Sigmoid colon (tissue), 7 donors: ENCODE results near the gene HMCN1. TPM values are rescaled to one million over a fixed set of nuclear protein-coding genes. Genes with fewer than 3 reads are reported as not detected.

ENCODE experiments used
- DNase-seq: peaks from one replicate; pipeline ENCODE4 v3.0.0-alpha.2; 2019
- H3K27ac ChIP-seq, 4 donors: fragments of 200-600 bp; sonication (generic); one replicate each; pipeline ENCODE4 v1.5.1; 2016 to 2019; ENCODE audit warnings: mild to moderate bottlenecking in 1 of 4
- H3K27me3 ChIP-seq, 3 donors: fragments of 200-600 bp; sonication (generic); one replicate each; pipeline ENCODE4 v1.5.1; 2019; ENCODE audit warnings: mild to moderate bottlenecking in 1 of 3
- H3K36me3 ChIP-seq, 4 donors: fragments of 200-600 bp; sonication (generic); one replicate each; pipeline ENCODE4 v1.5.1; 2016 to 2019
- H3K4me1 ChIP-seq, 4 donors: fragments of 200-600 bp; sonication (generic); one replicate each; pipeline ENCODE4 v1.5.1; 2017 to 2019
- H3K4me3 ChIP-seq, 4 donors: fragments of 200-600 bp; sonication (generic); one replicate each; pipeline ENCODE4 v1.5.1; 2017 to 2019; ENCODE audit warnings: mild to moderate bottlenecking in 2 of 4, moderate library complexity in 1 of 4
- H3K9me3 ChIP-seq, 4 donors: fragments of 200-600 bp in 3 of 4; sonication (generic) in 3 of 4; one replicate each; pipeline versions ENCODE4 v1.5.1 to v1.6.1; 2013 to 2019
- EP300 ChIP-seq, 4 donors: sonication (generic); formaldehyde crosslinking; IDR thresholded peaks; one replicate each; pipeline ENCODE4 v1.6.1; 2017; ENCODE audit warnings: antibody characterized with exemption in 4 of 4
- POLR2A ChIP-seq, 2 donors: fragments of 450-650 bp; IDR thresholded peaks; one replicate each; pipeline ENCODE4 v1.6.1; 2016; ENCODE audit warnings: antibody characterized with exemption in 2 of 2, mild to moderate bottlenecking in 2 of 2, moderate library complexity in 2 of 2
- POLR2AphosphoS5 ChIP-seq, 4 donors: sonication (generic); formaldehyde crosslinking; IDR thresholded peaks; one replicate each; pipeline ENCODE4 v1.6.1; 2017; ENCODE audit warnings: antibody characterized with exemption in 4 of 4
- WGBS, 2 donors: extraction: QIAGEN DNeasy Blood & Tissue Kit; methylation state at CpG; one replicate each; pipeline ENCODE4 v1.1.7; 2013; 5-methylcytosine and 5-hydroxymethylcytosine counted together
- intact Hi-C: fragments of 100-400 bp; cut with DNase I; formaldehyde crosslinking; loops from one replicate; pipeline ENCODE4 v1.15.1; 2023
- polyA plus RNA-seq, 3 donors: library from polyadenylated mRNA; stranded (reverse); fragments of 200-250 nt; gene quantifications; one replicate each; pipeline ENCODE4 v1.2.3, GENCODE V29; 2013
- total RNA-seq, 4 donors: library from RNA; depleted of rRNA; stranded (reverse); fragments of >200 nt; gene quantifications; one replicate each; pipeline ENCODE4 v1.1.0, GENCODE V29; 2016
- TF ChIP-seq, protein P1 (sequence below), 4 experiments: fragments of 450-650 bp in 3 of 4; fragments of 200-600 bp in 1 of 4; IDR thresholded peaks; one replicate each; pipeline ENCODE4 v1.5.1; 2016 to 2019; ENCODE audit warnings: antibody characterized with exemption in 4 of 4, mild to moderate bottlenecking in 3 of 4, moderate library complexity in 2 of 4
- donor health status: healthy with polysubstance abuse.
- donor health status: Bipolar disorder and iron deficiency.
- donor health status: healthy.

The HMCN1 gene
- total and polyA plus RNA-seq, 7 donors, result under 0.01 to 22.7 (median 6.7) TPM

DNA sequence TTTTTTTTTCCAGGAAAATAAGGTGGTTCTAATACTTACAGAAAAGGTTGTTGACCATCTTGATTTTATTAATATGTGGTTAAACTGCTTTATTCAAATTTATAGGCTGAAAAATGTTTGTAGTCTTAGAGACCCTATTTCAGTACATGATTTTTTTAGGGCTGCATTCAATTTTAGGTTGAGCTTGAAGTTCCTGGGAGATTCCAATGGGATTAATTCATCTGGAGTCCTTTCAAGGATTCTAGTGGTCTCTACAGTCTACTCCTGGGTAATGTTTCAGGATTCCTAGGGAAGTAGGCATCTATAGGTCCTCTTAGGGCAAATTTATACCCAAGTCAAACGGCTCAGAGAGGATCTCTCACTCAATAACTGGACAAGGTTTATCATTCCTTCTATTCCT is 126.7 kb downstream of the HMCN1 start:
- no peak overlapping the region for H3K27ac ChIP-seq
- no peaks in the 10 kb centered on the region for H3K9me3 ChIP-seq
- no peaks in the 10 kb centered on the region for H3K27me3 ChIP-seq
- WGBS, 2 donors, result 80 to 96% methylated on average over 1 of the region's 1 CpG
- DNase-seq, result no peak
- TF ChIP-seq, protein P1, sequence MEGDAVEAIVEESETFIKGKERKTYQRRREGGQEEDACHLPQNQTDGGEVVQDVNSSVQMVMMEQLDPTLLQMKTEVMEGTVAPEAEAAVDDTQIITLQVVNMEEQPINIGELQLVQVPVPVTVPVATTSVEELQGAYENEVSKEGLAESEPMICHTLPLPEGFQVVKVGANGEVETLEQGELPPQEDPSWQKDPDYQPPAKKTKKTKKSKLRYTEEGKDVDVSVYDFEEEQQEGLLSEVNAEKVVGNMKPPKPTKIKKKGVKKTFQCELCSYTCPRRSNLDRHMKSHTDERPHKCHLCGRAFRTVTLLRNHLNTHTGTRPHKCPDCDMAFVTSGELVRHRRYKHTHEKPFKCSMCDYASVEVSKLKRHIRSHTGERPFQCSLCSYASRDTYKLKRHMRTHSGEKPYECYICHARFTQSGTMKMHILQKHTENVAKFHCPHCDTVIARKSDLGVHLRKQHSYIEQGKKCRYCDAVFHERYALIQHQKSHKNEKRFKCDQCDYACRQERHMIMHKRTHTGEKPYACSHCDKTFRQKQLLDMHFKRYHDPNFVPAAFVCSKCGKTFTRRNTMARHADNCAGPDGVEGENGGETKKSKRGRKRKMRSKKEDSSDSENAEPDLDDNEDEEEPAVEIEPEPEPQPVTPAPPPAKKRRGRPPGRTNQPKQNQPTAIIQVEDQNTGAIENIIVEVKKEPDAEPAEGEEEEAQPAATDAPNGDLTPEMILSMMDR (IDR thresholded peaks at IDR 0.05), result no peak
- TF ChIP-seq EP300 (IDR thresholded peaks at IDR 0.05) (no peak), POLR2A (IDR thresholded peaks at IDR 0.05) (no peak), POLR2AphosphoS5 (IDR thresholded peaks at IDR 0.05) (no peak)
- H3K4me1 ChIP-seq, result no peaks in the 10 kb centered on the region
- intact Hi-C loops, result no loop called here
- H3K4me3 ChIP-seq, result no peak overlapping the region
- no peaks in the 10 kb centered on the region for H3K36me3 ChIP-seq

DNA sequence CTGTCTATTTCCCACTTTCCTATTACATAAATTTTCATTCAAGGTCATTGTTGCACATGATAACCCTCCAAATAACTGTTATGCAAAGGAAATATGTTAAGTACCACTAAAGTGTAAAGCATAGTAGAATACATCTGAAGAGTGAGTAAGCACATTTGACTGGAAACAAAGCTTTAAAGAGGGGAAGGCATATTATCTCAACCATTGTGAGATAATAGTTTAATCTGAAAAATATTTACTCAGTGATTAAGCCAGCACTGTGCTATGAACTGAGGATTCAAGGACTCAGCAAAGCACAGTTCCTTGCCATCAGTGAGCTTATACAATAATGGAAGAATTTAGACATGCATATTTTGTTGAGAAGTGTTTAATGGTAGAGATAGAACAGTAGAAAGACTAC is 127.4 kb downstream of the HMCN1 start:
- intact Hi-C loops, result no loop called here

GRCh38 chr1:185862235-185862634 is 128.0 kb downstream of the HMCN1 start:
- TF ChIP-seq POLR2AphosphoS5 (IDR thresholded peaks at IDR 0.05) (no peak), POLR2A (IDR thresholded peaks at IDR 0.05) (no peak), EP300 (IDR thresholded peaks at IDR 0.05) (no peak)
- TF ChIP-seq, protein P1 (IDR thresholded peaks at IDR 0.05), result no peak
- H3K36me3 ChIP-seq, result no peaks in the 10 kb centered on the region
- no peak overlapping the region for H3K27ac ChIP-seq
- WGBS, 2 donors, result 17 to 49% methylated on average over 3 of the region's 3 CpGs
- intact Hi-C loops, result no loop called here
- H3K4me3 ChIP-seq, result no peak overlapping the region
- DNase-seq, result no peak
- no peaks in the 10 kb centered on the region for H3K9me3 ChIP-seq
- H3K27me3 ChIP-seq, result no peaks in the 10 kb centered on the region
- no peaks in the 10 kb centered on the region for H3K4me1 ChIP-seq

More for the DNA sequence above, 127.4 kb downstream of the HMCN1 start:
- no peak for DNase-seq
- no peaks in the 10 kb centered on the region for H3K9me3 ChIP-seq
- H3K4me3 ChIP-seq, result no peak overlapping the region
- H3K36me3 ChIP-seq, result no peaks in the 10 kb centered on the region
- TF ChIP-seq EP300 (IDR thresholded peaks at IDR 0.05) (no peak), POLR2AphosphoS5 (IDR thresholded peaks at IDR 0.05) (no peak), POLR2A (IDR thresholded peaks at IDR 0.05) (no peak)
- TF ChIP-seq, protein P1 (IDR thresholded peaks at IDR 0.05), result no peak
- no peak overlapping the region for H3K27ac ChIP-seq
- H3K27me3 ChIP-seq, result no peaks in the 10 kb centered on the region
- no peaks in the 10 kb centered on the region for H3K4me1 ChIP-seq

DNA sequence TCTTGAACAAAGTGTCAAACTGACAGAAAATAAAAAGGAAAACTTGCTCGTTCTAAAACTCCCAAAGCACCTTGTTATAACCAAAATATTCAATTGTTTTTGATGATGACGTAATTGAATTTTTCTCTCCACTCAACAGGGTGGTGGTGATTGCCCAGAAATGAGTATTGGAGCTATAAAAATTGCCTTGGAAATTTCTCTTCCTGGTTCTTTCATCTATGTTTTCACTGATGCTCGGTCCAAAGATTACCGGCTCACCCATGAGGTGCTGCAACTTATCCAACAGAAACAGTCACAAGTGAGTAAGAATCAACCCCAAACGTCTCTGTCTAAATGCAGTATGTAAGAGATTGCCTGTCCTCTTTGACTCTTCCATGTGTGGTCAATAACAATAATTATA is 130.1 kb downstream of the HMCN1 start:
- peaks cover 0 to 6% (median 3%) of the 10 kb centered on the region in 4 donors for H3K4me1 ChIP-seq
- H3K27ac ChIP-seq, result no peak overlapping the region
- no peak overlapping the region for H3K4me3 ChIP-seq
- no peaks in the 10 kb centered on the region for H3K36me3 ChIP-seq
- intact Hi-C loops, result no loop called here
- 22 to 71% methylated on average over 5 of the region's 5 CpGs for WGBS, 2 donors
- no peaks in the 10 kb centered on the region for H3K9me3 ChIP-seq
- no peak for DNase-seq
- TF ChIP-seq POLR2AphosphoS5 (IDR thresholded peaks at IDR 0.05) (no peak), EP300 (IDR thresholded peaks at IDR 0.05) (no peak), POLR2A (IDR thresholded peaks at IDR 0.05) (no peak)
- TF ChIP-seq, protein P1 (IDR thresholded peaks at IDR 0.05), result no peak
- no peaks in the 10 kb centered on the region for H3K27me3 ChIP-seq

DNA sequence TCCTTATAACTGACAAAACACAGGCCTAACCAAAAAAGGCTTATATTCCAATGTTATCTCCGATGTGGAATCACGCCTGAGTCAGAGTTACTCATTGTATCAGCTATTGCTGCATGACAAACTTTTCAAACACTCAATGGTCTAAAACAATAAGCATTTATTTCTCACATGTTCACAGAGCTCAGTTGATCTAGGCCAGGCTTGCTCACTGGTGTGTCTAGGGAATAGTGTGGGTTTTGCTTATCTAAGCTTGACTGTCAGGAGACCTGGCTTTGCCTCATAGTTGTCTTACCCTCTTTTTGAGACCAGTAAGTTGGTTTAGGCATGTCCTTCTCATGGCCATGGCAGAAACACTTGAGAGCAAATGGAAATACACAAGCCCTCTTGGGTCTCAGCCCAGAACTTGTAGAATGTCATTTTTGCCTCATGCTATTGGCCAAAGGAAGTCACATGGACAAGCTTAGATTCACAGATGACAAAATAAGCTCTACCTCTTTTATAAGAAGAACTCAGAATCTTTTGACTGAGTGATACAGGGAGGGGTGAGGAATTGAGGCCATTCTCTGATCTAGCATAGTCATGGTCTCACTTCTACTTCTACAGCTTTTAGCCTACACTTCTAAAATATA is 130.8 kb downstream of the HMCN1 start:
- no peaks in the 10 kb centered on the region for H3K27me3 ChIP-seq
- intact Hi-C loops, result no loop called here
- no peak overlapping the region for H3K4me3 ChIP-seq
- H3K9me3 ChIP-seq, result no peaks in the 10 kb centered on the region
- 31 to 75% methylated on average over 2 of the region's 2 CpGs for WGBS, 2 donors
- TF ChIP-seq, protein P1 (IDR thresholded peaks at IDR 0.05), result no peak
- TF ChIP-seq EP300 (IDR thresholded peaks at IDR 0.05) (no peak), POLR2A (IDR thresholded peaks at IDR 0.05) (no peak), POLR2AphosphoS5 (IDR thresholded peaks at IDR 0.05) (no peak)
- H3K27ac ChIP-seq, result no peak overlapping the region
- no peak for DNase-seq
- H3K36me3 ChIP-seq, result no peaks in the 10 kb centered on the region
- peaks cover 0 to 13% (median 6%) of the 10 kb centered on the region in 4 donors for H3K4me1 ChIP-seq
